AG09319 (cell line): ENCODE results near the gene PCNX3.

ENCODE experiments used
- DNase-seq: peaks from one replicate; pipeline ENCODE4 v3.0.0-alpha.2; 2010; ENCODE audit warnings: low read depth; ENCODE audit errors: extremely low read depth
- TF ChIP-seq, protein P1 (sequence below): IDR thresholded peaks from 2 replicates; pipeline ENCODE4 v1.5.1; 2011; ENCODE audit warnings: low read depth, mild to moderate bottlenecking, inconsistent platforms, low read length, moderate library complexity

PCNX3 gene

DNA sequence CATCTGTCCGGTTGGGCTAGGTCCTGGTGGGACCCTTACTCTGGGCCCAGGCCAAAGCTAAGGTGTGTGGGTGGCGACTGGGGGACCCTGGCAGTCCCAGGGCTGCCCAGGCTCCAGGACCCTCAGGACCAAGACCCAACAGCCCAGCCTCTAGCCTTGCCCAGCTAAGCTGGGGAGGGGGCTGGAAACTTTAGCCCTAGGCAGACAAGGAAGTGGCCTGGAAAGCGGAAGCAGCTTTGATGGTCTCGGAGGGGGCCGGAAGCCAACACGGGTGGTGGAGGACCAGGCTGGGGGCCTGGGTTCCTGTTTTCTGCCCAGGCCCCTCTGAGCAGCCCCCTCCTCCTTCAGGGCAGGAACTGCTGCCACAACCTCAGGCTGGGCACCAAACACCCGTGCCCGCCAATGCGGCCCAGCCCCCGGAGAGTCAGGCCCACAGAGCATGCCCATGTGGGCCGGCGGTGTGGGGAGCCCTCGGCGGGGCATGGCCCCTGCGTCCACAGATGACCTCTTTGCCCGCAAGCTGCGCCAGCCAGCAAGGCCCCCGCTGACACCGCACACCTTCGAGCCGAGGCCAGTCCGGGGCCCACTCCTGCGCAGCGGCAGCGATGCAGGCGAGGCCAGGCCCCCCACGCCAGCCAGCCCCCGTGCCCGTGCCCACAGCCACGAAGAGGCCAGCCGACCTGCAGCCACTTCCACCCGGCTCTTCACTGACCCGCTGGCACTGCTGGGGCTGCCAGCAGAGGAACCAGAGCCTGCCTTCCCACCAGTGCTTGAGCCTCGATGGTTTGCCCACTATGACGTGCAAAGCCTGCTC lies 25.1 kb downstream of the PCNX3 start:
- TF ChIP-seq, protein P1, sequence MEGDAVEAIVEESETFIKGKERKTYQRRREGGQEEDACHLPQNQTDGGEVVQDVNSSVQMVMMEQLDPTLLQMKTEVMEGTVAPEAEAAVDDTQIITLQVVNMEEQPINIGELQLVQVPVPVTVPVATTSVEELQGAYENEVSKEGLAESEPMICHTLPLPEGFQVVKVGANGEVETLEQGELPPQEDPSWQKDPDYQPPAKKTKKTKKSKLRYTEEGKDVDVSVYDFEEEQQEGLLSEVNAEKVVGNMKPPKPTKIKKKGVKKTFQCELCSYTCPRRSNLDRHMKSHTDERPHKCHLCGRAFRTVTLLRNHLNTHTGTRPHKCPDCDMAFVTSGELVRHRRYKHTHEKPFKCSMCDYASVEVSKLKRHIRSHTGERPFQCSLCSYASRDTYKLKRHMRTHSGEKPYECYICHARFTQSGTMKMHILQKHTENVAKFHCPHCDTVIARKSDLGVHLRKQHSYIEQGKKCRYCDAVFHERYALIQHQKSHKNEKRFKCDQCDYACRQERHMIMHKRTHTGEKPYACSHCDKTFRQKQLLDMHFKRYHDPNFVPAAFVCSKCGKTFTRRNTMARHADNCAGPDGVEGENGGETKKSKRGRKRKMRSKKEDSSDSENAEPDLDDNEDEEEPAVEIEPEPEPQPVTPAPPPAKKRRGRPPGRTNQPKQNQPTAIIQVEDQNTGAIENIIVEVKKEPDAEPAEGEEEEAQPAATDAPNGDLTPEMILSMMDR, result no peak
- DNase-seq, result no peak

DNA sequence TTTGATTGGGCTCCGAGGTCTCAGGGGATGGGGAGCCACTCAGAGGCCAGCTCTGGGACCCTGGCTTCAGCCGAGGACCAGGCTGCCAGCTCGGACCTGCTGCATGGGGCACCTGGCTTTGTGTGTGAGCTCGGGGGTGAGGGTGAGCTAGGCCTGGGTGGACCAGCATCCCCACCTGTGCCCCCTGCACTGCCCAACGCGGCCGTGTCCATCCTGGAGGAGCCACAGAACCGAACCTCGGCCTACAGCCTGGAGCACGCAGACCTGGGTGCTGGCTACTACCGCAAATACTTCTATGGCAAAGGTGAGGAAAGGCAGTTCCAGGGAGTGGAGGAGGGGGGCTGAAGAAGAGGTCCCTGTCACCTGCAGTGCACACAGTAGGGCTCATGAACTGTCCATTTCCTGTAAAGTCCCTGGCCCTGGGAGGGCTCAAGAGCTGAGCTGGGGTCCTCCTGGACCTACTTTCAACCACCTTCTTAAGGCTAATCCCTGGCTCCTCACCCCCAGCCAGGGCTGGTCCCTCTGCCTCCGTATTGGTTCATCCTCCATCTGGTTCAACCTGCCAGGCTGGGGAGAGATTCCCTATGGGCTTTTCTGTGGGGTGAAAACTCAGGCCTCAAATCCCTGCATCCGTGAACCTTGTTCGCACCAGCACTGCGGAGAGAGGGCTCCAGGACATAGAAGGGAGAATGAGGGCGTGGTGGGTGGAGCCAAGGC lies 25.9 kb downstream of the PCNX3 start:
- TF ChIP-seq, protein P1, result no peak
- DNase-seq, result no peak

DNA sequence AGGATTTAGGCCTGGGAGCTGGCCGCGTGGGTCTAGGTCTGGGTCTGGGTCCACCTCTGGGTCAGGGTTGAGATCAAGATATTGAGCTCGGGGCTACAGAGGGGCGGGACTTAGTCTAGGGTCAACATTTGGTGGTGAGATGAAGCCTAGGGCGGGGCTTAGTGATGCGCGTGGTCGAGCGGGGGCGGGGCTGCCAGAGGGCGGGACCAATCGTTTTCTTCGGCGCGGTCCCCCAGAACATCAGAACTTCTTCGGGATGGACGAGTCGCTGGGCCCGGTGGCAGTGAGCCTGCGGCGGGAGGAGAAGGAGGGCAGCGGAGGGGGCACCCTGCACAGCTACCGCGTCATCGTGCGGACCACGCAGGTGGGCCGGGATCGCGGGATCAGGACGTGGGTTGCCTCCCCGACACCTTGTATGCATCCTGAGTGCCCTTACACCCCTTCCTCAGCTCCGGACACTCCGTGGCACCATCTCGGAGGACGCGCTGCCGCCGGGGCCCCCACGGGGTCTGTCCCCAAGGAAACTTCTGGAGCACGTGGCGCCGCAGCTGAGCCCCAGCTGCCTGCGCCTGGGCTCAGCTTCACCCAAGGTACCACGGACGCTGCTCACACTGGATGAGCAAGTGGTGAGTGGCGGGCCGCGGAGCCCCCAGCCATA lies 26.6 kb downstream of the PCNX3 start:
- no peak for DNase-seq
- TF ChIP-seq, protein P1, result no peak

DNA sequence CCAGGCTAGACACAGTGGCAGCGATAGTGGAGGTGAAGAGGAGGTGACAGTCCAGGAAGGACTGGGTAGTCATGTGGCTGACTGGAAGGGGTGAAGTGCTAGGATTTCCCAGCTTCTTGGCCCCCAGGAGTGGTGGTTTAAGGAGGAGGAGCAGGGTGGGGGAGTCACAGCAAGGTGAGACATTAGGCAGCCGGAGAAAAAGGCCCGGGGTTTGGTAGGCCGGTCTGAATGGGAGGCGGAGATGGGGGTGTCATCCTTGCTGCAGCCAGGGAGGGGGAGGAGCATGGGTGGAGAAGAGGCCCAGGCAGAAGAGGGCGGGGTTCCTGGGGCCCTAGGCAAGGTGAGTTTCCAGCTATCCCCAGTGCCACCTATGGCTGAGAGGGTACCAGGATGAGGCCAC lies 28.4 kb downstream of the PCNX3 start:
- TF ChIP-seq, protein P1, result no peak

DNA sequence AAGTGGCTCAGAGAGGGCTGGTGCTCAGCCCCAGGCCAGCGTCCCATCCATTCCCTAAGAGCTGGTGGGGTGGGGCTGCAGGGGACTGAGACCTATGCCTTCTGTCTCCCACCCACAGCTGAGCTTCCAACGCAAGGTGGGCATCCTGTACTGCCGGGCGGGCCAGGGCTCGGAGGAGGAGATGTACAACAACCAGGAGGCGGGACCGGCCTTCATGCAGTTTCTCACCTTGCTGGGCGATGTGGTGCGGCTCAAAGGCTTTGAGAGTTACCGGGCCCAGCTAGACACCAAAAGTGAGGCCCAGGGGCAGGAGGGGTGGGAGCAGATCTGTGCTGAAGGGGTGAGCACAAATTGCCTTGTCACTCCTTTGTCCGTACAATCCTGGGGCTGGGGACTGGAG lies 29.3 kb downstream of the PCNX3 start:
- TF ChIP-seq, protein P1, result no peak
- DNase-seq, result no peak

More for the DNA sequence above, 28.4 kb downstream of the PCNX3 start:
- no peak for DNase-seq

DNA sequence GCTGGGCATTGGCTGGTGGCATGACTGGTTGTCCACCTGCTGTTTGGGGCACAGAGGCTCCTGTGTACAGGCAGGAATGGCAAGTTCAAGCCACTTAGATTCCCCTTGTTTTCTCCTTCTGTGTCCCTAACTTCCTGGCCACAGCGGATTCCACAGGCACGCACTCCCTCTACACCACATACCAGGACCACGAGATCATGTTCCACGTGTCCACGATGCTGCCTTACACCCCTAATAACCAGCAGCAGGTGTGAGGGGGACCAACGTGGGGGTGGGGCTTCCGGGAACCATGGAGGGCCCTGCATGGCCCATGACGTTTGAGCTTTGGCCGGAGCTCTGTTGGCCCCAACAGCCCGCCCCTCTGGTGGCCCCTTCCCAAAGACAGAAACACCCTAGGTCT lies 30.1 kb downstream of the PCNX3 start:
- TF ChIP-seq, protein P1, result no peak
- no peak for DNase-seq

DNA sequence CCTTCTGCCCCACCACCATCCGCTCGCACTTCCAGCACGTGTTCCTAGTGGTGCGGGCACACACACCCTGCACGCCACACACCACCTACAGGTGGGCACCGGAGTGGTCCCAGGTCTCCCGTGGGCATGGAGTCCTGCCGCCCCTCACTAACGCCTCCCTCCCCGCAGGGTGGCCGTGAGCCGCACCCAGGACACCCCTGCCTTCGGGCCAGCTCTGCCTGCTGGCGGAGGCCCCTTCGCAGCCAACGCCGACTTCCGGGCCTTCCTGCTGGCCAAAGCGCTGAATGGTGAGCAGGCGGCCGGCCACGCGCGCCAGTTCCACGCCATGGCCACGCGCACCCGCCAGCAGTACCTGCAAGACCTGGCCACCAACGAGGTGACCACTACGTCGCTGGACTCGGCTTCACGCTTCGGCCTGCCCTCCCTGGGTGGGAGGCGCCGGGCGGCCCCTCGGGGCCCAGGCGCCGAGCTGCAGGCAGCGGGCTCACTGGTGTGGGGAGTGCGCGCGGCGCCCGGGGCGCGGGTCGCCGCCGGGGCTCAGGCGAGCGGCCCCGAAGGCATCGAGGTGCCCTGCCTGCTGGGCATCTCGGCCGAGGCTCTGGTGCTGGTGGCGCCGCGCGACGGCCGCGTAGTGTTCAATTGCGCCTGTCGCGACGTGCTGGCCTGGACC lies 30.8 kb downstream of the PCNX3 start:
- TF ChIP-seq, protein P1, result no peak
- DNase-seq, result no peak
